SK-N-SH (cell line): ENCODE results near the gene ASPG. TPM values are rescaled to one million over a fixed set of nuclear protein-coding genes. Genes with fewer than 3 reads are reported as not detected.

Experiments used
- CTCF ChIA-PET: fragments of 300-600, 350-600 bp; formaldehyde crosslinking; extraction: SDS; loops from one replicate; lab custom pipeline; 2021; lab: Yijun Ruan, JAX
- POLR2A ChIA-PET: fragments of 350-600 bp; sonication (Branson Sonifier 250); formaldehyde crosslinking; extraction: SDS; loops from one replicate; lab custom pipeline; 2020; ENCODE audit warnings: antibody characterized with exemption, inconsistent platforms; lab: Yijun Ruan, JAX
- DNase-seq: peaks from one replicate; pipeline ENCODE4 v3.0.0; 2012
- H2AFZ ChIP-seq: fragments of 200-600 bp; sonication (generic); 2 replicates; pipeline ENCODE4 v1.8.1; 2016; ENCODE audit warnings: antibody characterized with exemption, mild to moderate bottlenecking, low read depth
- H3F3A ChIP-seq: fragments of 200-600 bp; sonication (generic); replicated peaks from 2 replicates; pipeline ENCODE3; 2016; ENCODE audit warnings: antibody characterized with exemption, mild to moderate bottlenecking; ENCODE audit not compliant: insufficient read depth
- H3K27ac ChIP-seq, 2 experiments: fragments of 200-500 bp in 1 of 2; fragments of 200-600 bp in 1 of 2; sonication (Bioruptor generic) in 1 of 2; sonication (generic), shearing (Covaris generic) in 1 of 2; 2 replicates each; pipeline versions ENCODE4 v1.5.1 to v1.6.1; 2014 to 2016; ENCODE audit warnings: low read depth in 2 of 2, inconsistent platforms in 1 of 2, low read length in 1 of 2, mild to moderate bottlenecking in 1 of 2, mixed read lengths in 1 of 2
- H3K27me3 ChIP-seq: fragments of 200-600 bp; sonication (generic), shearing (Covaris generic); 2 replicates; pipeline ENCODE4 v1.6.1; 2016; ENCODE audit warnings: mixed run types; ENCODE audit not compliant: insufficient read depth
- H3K36me3 ChIP-seq, 2 experiments: fragments of 200-500 bp in 1 of 2; fragments of 200-600 bp in 1 of 2; sonication (Bioruptor generic) in 1 of 2; sonication (generic) in 1 of 2; replicated peaks in 1 of 2; 2 replicates each; pipeline versions ENCODE3 to v1.5.1; 2014 to 2016; ENCODE audit warnings: low read length in 1 of 2, mild to moderate bottlenecking in 1 of 2; ENCODE audit not compliant: insufficient read depth in 2 of 2, control insufficient read depth in 1 of 2
- H3K4me1 ChIP-seq, 2 experiments: fragments of 200-500 bp in 1 of 2; fragments of 200-600 bp in 1 of 2; sonication (Bioruptor generic) in 1 of 2; sonication (generic), shearing (Covaris generic) in 1 of 2; 2 replicates each; pipeline versions ENCODE4 v1.5.1 to v1.6.1; 2014 to 2016; ENCODE audit warnings: low read depth in 1 of 2, low read length in 1 of 2, mixed run types in 1 of 2; ENCODE audit not compliant: insufficient read depth in 2 of 2, control insufficient read depth in 1 of 2
- H3K4me2 ChIP-seq: fragments of 200-600 bp; sonication (generic), shearing (Covaris generic); 2 replicates; pipeline ENCODE4 v1.6.1; 2017; ENCODE audit warnings: mixed run types
- H3K4me3 ChIP-seq, 2 experiments: fragments of 200-500 bp in 1 of 2; fragments of 200-600 bp in 1 of 2; sonication (Bioruptor generic) in 1 of 2; sonication (generic), shearing (Covaris generic) in 1 of 2; 2 replicates each; pipeline versions ENCODE4 v1.5.1 to v1.8.1; 2014 to 2016; ENCODE audit warnings: low read depth in 2 of 2, inconsistent platforms in 1 of 2, low read length in 1 of 2, mild to moderate bottlenecking in 1 of 2, mixed read lengths in 1 of 2, moderate library complexity in 1 of 2
- H3K79me2 ChIP-seq: fragments of 200-600 bp; sonication (generic); 2 replicates; pipeline ENCODE4 v1.8.1; 2017; ENCODE audit warnings: mild to moderate bottlenecking; ENCODE audit not compliant: insufficient read depth
- H3K9ac ChIP-seq: fragments of 200-600 bp; sonication (generic); 2 replicates; pipeline ENCODE4 v1.6.1; 2017; ENCODE audit warnings: mixed run types
- H3K9me2 ChIP-seq: fragments of 200-600 bp; sonication (generic); 2 replicates; pipeline ENCODE4 v1.6.1; 2017; ENCODE audit warnings: mixed run types
- H3K9me3 ChIP-seq: fragments of 200-600 bp; sonication (generic); 2 replicates; pipeline ENCODE4 v1.6.1; 2017; ENCODE audit warnings: mixed run types, mild to moderate bottlenecking, moderate library complexity
- H4K20me1 ChIP-seq: fragments of 200-600 bp; sonication (generic); 2 replicates; pipeline ENCODE4 v1.6.1; 2017; ENCODE audit warnings: mild to moderate bottlenecking, mixed run types; ENCODE audit not compliant: insufficient read depth
- EZH2phosphoT487 ChIP-seq: fragments of 200-600 bp; sonication (generic); IDR thresholded peaks from 2 replicates; pipeline ENCODE4 v1.6.1; 2017; ENCODE audit warnings: low read depth, mixed run types, mild to moderate bottlenecking, antibody characterized with exemption, moderate library complexity, borderline replicate concordance
- FOXM1 ChIP-seq: IDR thresholded peaks from 2 replicates; pipeline ENCODE4 v1.4.0; 2012; ENCODE audit warnings: low read depth, mild to moderate bottlenecking
- GABPA ChIP-seq: IDR thresholded peaks from 2 replicates; pipeline ENCODE4 v1.4.0; 2012; ENCODE audit warnings: low read depth, mild to moderate bottlenecking
- IRF3 ChIP-seq: fragments of 150-350 bp; IDR thresholded peaks from 2 replicates; pipeline ENCODE4 v1.6.1; 2016; ENCODE audit warnings: mild to moderate bottlenecking, low read depth, low read length
- MEF2A ChIP-seq: IDR thresholded peaks from 2 replicates; pipeline ENCODE4 v1.4.0; 2012; ENCODE audit warnings: low read depth, borderline replicate concordance
- NRF1 ChIP-seq: IDR thresholded peaks from 2 replicates; pipeline ENCODE4 v1.6.1; 2012; ENCODE audit warnings: low read depth, mild to moderate bottlenecking, low read length
- RAD21 ChIP-seq: IDR thresholded peaks from 2 replicates; pipeline ENCODE4 v1.6.1; 2012; ENCODE audit warnings: mild to moderate bottlenecking, low read length
- RCOR1 ChIP-seq: fragments of 150-350 bp; IDR thresholded peaks from 2 replicates; pipeline ENCODE4 v1.6.1; 2017; ENCODE audit warnings: antibody characterized with exemption, low read length
- REST ChIP-seq: IDR thresholded peaks from 2 replicates; pipeline ENCODE4 v1.6.1; 2012; ENCODE audit warnings: mild to moderate bottlenecking, low read depth, low read length, moderate library complexity
- RFX5 ChIP-seq: IDR thresholded peaks from 2 replicates; pipeline ENCODE4 v1.6.1; 2012; ENCODE audit warnings: mild to moderate bottlenecking, improper control_type of control experiment, low read length
- USF2 ChIP-seq: fragments of 150-350 bp; IDR thresholded peaks from 2 replicates; pipeline ENCODE4 v1.6.1; 2017; ENCODE audit warnings: antibody characterized with exemption, low read length, low read depth, borderline replicate concordance
- WGBS: methylation state at CpG from one replicate; pipeline ENCODE4 v1.1.6; 2017; ENCODE audit warnings: low lambda C conversion rate; 5-methylcytosine and 5-hydroxymethylcytosine counted together
- polyA plus RNA-seq, 3 experiments: library from polyadenylated mRNA; depleted of rRNA; stranded (reverse); fragments of >200 nt; gene quantifications; 2 replicates each; pipeline ENCODE4 v1.2.3, GENCODE V29; 2012

Gene ASPG
- polyA plus RNA-seq, 1 of the 3 experiments (the other 2 are of a cell fraction): not detected

GRCh38 chr14:104096751-104097700 is 11.5 kb downstream of the ASPG start:
- no peak for TF ChIP-seq NRF1
- no peak for TF ChIP-seq RFX5
- no peak for TF ChIP-seq FOXM1
- TF ChIP-seq USF2: no peak
- TF ChIP-seq EZH2phosphoT487: no peak
- TF ChIP-seq RAD21: no peak
- TF ChIP-seq GABPA: no peak
- no peak for TF ChIP-seq MEF2A
- TF ChIP-seq IRF3: no peak
- TF ChIP-seq REST: no peak
- TF ChIP-seq RCOR1: no peak
- WGBS: 68% methylated on average over 15 of the region's 25 CpGs
- Histone ChIP-seq H3K36me3 (no peaks in the 10 kb centered on the region), H3K27ac (no peak overlapping the region), H3K9ac (no peak overlapping the region), H3K79me2 (no peaks in the 10 kb centered on the region), H3K27me3 (no peaks in the 10 kb centered on the region), H4K20me1 (no peaks in the 10 kb centered on the region), H3F3A (no peaks in the 10 kb centered on the region), H3K4me3 (no peak overlapping the region), H3K4me1 (peaks cover 0 to 14% of the 10 kb centered on the region in 2 experiments; a peak in 1 of 4 replicates), H3K9me2 (no peaks in the 10 kb centered on the region), H3K9me3 (no peaks in the 10 kb centered on the region), H3K4me2 (no peak overlapping the region), H2AFZ (no peak overlapping the region)
- POLR2A ChIA-PET: no interaction called here
- DNase-seq: no peak
- CTCF ChIA-PET: interaction anchor here (0.8 to 5.5 kb wide), 10 partner anchors 9 to 543 kb away, joined by 3 to 32 read pairs (median 4); no protein-coding TSS in a partner anchor
